K562 (cell line): Measurements from ENCODE around the gene PTGES3L. TPM values are rescaled to one million over a fixed set of nuclear protein-coding genes. Genes with fewer than 3 reads are reported as not detected.

Source experiments
- ATAC-seq: fragments of 200-7000 bp; cut with Tn5 transposase; 3 replicates; pipeline ENCODE4 v1.9.1; 2020; ENCODE audit warnings: moderate library complexity
- BruUV-seq: library from RNA; stranded (reverse); fragments of 400-500 nt; replicated peaks from 2 replicates; lab custom pipeline; 2021; lab: Mats Ljungman, UMichigan
- CTCF ChIA-PET: fragments of 300-600 bp; formaldehyde crosslinking; extraction: SDS; loops from one replicate; lab custom pipeline; 2021; ENCODE audit warnings: low intra/inter-chr PET ratio; lab: Yijun Ruan, JAX
- POLR2A ChIA-PET: fragments of 300-600, 350-650 bp; sonication (Branson Sonifier 250); formaldehyde crosslinking; extraction: SDS; loops from one replicate; lab custom pipeline; 2021; ENCODE audit warnings: antibody characterized with exemption, inconsistent platforms; lab: Yijun Ruan, JAX
- DNase-seq, 4 experiments: peaks; one replicate each; pipeline versions ENCODE4 v3.0.0 to v3.0.0-alpha.2; 2011 to 2018; ENCODE audit warnings: low spot score in 3 of 4, mixed read lengths in 3 of 4; ENCODE audit errors: extremely low read depth in 1 of 4
- FAIRE-seq: peaks from 2 replicates; lab custom pipeline; 2011; peaks lifted over from hg19 to GRCh38; lab: Jason Lieb, UNC
- H2AFZ ChIP-seq: 2 replicates; pipeline ENCODE4 v1.6.0; 2011; ENCODE audit warnings: low read depth, low read length, control low read depth, inconsistent platforms
- H3K27ac ChIP-seq: fragments of 200-600 bp; 3 replicates; pipeline ENCODE4 v1.8.0; 2011; ENCODE audit warnings: low read depth, mild to moderate bottlenecking, control low read depth, inconsistent platforms, low read length, moderate library complexity, mixed read lengths; ENCODE audit errors: extremely low read depth
- H3K27me3 ChIP-seq, 2 experiments: fragments of 300-600 bp in 1 of 2; 2 replicates in 1 of 2; 3 replicates in 1 of 2; pipeline versions ENCODE4 v1.6.0 to v1.8.0; 2011; ENCODE audit warnings: inconsistent platforms in 2 of 2, low read length in 2 of 2, mild to moderate bottlenecking in 1 of 2, mixed read lengths in 1 of 2, moderate library complexity in 1 of 2; ENCODE audit not compliant: control insufficient read depth in 2 of 2, insufficient read depth in 2 of 2
- H3K36me3 ChIP-seq: fragments of 300-600 bp; 3 replicates; pipeline ENCODE4 v1.8.0; 2011; ENCODE audit warnings: mild to moderate bottlenecking, low read length, inconsistent platforms; ENCODE audit not compliant: control insufficient read depth, insufficient read depth
- H3K4me1 ChIP-seq, 2 experiments: fragments of 200-600 bp in 1 of 2; replicated peaks in 1 of 2; 2 replicates in 1 of 2; 3 replicates in 1 of 2; pipeline versions ENCODE4 v1.5.1 to v1.8.0; 2011; ENCODE audit warnings: inconsistent platforms in 2 of 2, low read length in 2 of 2, mild to moderate bottlenecking in 1 of 2, mixed read lengths in 1 of 2, moderate library complexity in 1 of 2; ENCODE audit not compliant: control insufficient read depth in 2 of 2, insufficient read depth in 2 of 2
- H3K4me2 ChIP-seq: 2 replicates; pipeline ENCODE4 v1.6.1; 2011; ENCODE audit warnings: low read length, control low read depth, inconsistent platforms, mixed read lengths; ENCODE audit not compliant: insufficient read depth
- H3K4me3 ChIP-seq: fragments of 200-600 bp; sonication (generic), shearing (Covaris generic); 2 replicates; pipeline ENCODE4 v1.5.1; 2016; ENCODE audit warnings: control low read depth, inconsistent platforms
- H3K79me2 ChIP-seq: fragments of 200-600 bp; 3 replicates; pipeline ENCODE4 v1.8.0; 2011; ENCODE audit warnings: low read length, inconsistent platforms; ENCODE audit not compliant: control insufficient read depth, insufficient read depth
- H3K9ac ChIP-seq, 2 experiments: 2 replicates each; pipeline versions ENCODE4 v1.6.0 to v1.6.1; 2011; ENCODE audit warnings: low read depth in 2 of 2, low read length in 2 of 2, control low read depth in 1 of 2, inconsistent platforms in 1 of 2, mild to moderate bottlenecking in 1 of 2, mixed read lengths in 1 of 2; ENCODE audit not compliant: insufficient read depth in 1 of 2
- H3K9me1 ChIP-seq: one replicate; pipeline ENCODE4 v1.6.0; 2011; ENCODE audit warnings: inconsistent platforms, mild to moderate bottlenecking, low read length, moderate library complexity; ENCODE audit not compliant: control insufficient read depth, insufficient read depth
- H3K9me3 ChIP-seq: replicated peaks from 2 replicates; pipeline ENCODE4 v1.5.1; 2011; ENCODE audit warnings: low read depth, low read length, inconsistent platforms; ENCODE audit not compliant: control insufficient read depth, insufficient read depth
- H4K20me1 ChIP-seq: replicated peaks from 2 replicates; pipeline ENCODE4 v1.6.1; 2011; ENCODE audit warnings: low read length, inconsistent platforms, mixed read lengths; ENCODE audit not compliant: control insufficient read depth, insufficient read depth
- ATF3 ChIP-seq, 2 experiments: fragments of 450-650 bp in 1 of 2; sonication (generic) in 1 of 2; formaldehyde crosslinking in 1 of 2; IDR thresholded peaks in 1 of 2; conservative IDR thresholded peaks in 1 of 2; 2 replicates each; pipeline versions ENCODE4 v1.6.1 to v1.8.1; 2016 to 2023; ENCODE audit warnings: mild to moderate bottlenecking in 2 of 2, moderate library complexity in 2 of 2, inconsistent platforms in 1 of 2, missing genetic modification reagents in 1 of 2
- BACH1 ChIP-seq: fragments of 200-800 bp; sonication (Bioruptor generic); IDR thresholded peaks from 2 replicates; pipeline ENCODE4 v1.6.1; 2016; ENCODE audit warnings: missing genetic modification characterization, missing compliant biosample characterization
- CEBPG ChIP-seq, 3 experiments: fragments of 200-800 bp in 1 of 3; sonication (Bioruptor generic) in 1 of 3; sonication (generic) in 1 of 3; formaldehyde crosslinking in 1 of 3; IDR thresholded peaks in 2 of 3; conservative IDR thresholded peaks in 1 of 3; 2 replicates each; pipeline versions ENCODE4 v1.6.1 to v1.8.0; 2016 to 2022; ENCODE audit warnings: missing compliant biosample characterization in 2 of 3, missing genetic modification characterization in 2 of 3, mild to moderate bottlenecking in 1 of 3, missing genetic modification reagents in 1 of 3
- ETV1 ChIP-seq: fragments of 450-650 bp; conservative IDR thresholded peaks from 2 replicates; pipeline ENCODE4 v1.6.1; 2016; ENCODE audit warnings: missing genetic modification characterization, control low read depth, low read depth, missing compliant biosample characterization
- GABPA ChIP-seq: fragments of 200-800 bp; sonication (Bioruptor generic); conservative IDR thresholded peaks from 2 replicates; pipeline ENCODE4 v1.6.1; 2016; ENCODE audit warnings: low read depth, missing genetic modification characterization, missing compliant biosample characterization
- HOXB6 ChIP-seq: fragments of 250-450 bp; sonication (Bioruptor Pico); IDR thresholded peaks from 2 replicates; pipeline ENCODE4 v1.5.1; 2022; ENCODE audit warnings: mild to moderate bottlenecking, borderline replicate concordance
- MTA2 ChIP-seq: fragments of 450-650 bp; IDR thresholded peaks from 2 replicates; pipeline ENCODE4 v1.6.1; 2016; ENCODE audit warnings: low read depth
- NCOA1 ChIP-seq: fragments of 450-650 bp; IDR thresholded peaks from 2 replicates; pipeline ENCODE4 v1.6.1; 2016; ENCODE audit warnings: low read depth
- OTX1 ChIP-seq: fragments of 450-650 bp; formaldehyde crosslinking; IDR thresholded peaks from 2 replicates; pipeline ENCODE4 v1.4.0; 2022; ENCODE audit warnings: mild to moderate bottlenecking
- PBX2 ChIP-seq, 2 experiments: IDR thresholded peaks in 1 of 2; conservative IDR thresholded peaks in 1 of 2; 2 replicates each; pipeline ENCODE4 v1.6.1; 2016; ENCODE audit warnings: low read depth in 2 of 2, mild to moderate bottlenecking in 1 of 2, missing compliant biosample characterization in 1 of 2, missing genetic modification characterization in 1 of 2, moderate library complexity in 1 of 2
- RCOR1 ChIP-seq, 2 experiments: IDR thresholded peaks; 2 replicates each; pipeline ENCODE4 v1.6.1; 2012; ENCODE audit warnings: low read depth in 2 of 2, low read length in 2 of 2, borderline replicate concordance in 1 of 2, improper control_type of control experiment in 1 of 2
- ZBTB12 ChIP-seq: fragments of 250-450 bp; sonication (Bioruptor Pico); IDR thresholded peaks from 2 replicates; pipeline ENCODE4 v1.4.0; 2020
- ZC3H4 ChIP-seq: sonication (generic); formaldehyde crosslinking; IDR thresholded peaks from 2 replicates; pipeline ENCODE4 v1.9.0; 2021; ENCODE audit warnings: missing genetic modification reagents, borderline replicate concordance
- ZFX ChIP-seq: sonication (generic); formaldehyde crosslinking; IDR thresholded peaks from 2 replicates; pipeline ENCODE4 v1.8.0; 2022; ENCODE audit warnings: mild to moderate bottlenecking, missing genetic modification reagents, moderate library complexity
- ZNF717 ChIP-seq: fragments of 250-450 bp; sonication (Bioruptor Pico); IDR thresholded peaks from 2 replicates; pipeline ENCODE4 v1.5.0; 2021
- WGBS: fragments of 100-300 bp; shearing (Covaris generic); methylation state at CpG from one replicate; pipeline ENCODE4 v1.1.6; 2016; ENCODE audit warnings: low coverage, mixed read lengths; ENCODE audit not compliant: insufficient coverage; ENCODE audit errors: missing lambda C conversion rate; 5-methylcytosine and 5-hydroxymethylcytosine counted together
- in situ Hi-C: fragments of 300-500 bp; cut with MboI; formaldehyde crosslinking; loops from 4 replicates; pipeline ENCODE4 v1.15.0; 2018; ENCODE audit warnings: inconsistent platforms, mixed read lengths
- intact Hi-C: fragments of 100-400 bp; cut with micrococcal nuclease; formaldehyde crosslinking; loops from 2 replicates; pipeline ENCODE4 v1.14.2; 2022
- polyA plus RNA-seq, 8 experiments: library from polyadenylated mRNA; depleted of rRNA in 4 of 8; stranded (reverse) in 5 of 8; unstranded in 3 of 8; fragments of >200 nt; fragmentation: Nextera tagmentation in 2 of 8; fragmentation: Illumina TruSeq in 1 of 8; extraction: Ambion mirVana in 2 of 8; extraction: Trizol in 1 of 8; gene quantifications; 2 replicates each; pipeline versions ENCODE4 v1.2.1 to v1.2.3, GENCODE V29; 2011 to 2014; ENCODE audit warnings: inconsistent platforms in 1 of 8, missing spikeins in 1 of 8
- total RNA-seq, 7 experiments: library from RNA; depleted of rRNA in 6 of 7; stranded (reverse); fragments of >200 nt in 6 of 7; fragmentation: Illumina TruSeq in 2 of 7; extraction: Trizol in 2 of 7; gene quantifications; 2 replicates each; pipeline versions ENCODE4 v1.2.1 to v1.2.3, GENCODE V29; 2011 to 2021; ENCODE audit warnings: low replicate concordance in 1 of 7

PTGES3L gene
- total and polyA plus RNA-seq, 9 of the 15 experiments (the other 6 are each of a cell fraction or from before 2014, with no cell fraction given), result 6.0 to 16.0 (median 9.6) TPM

- 27% methylated on average over 6 of the region's 6 CpGs for WGBS
- peaks cover 27 to 60% of the 10 kb centered on the region in 2 experiments for H3K4me1 ChIP-seq
- peak overlapping the region; percentile 66 to 86 for H3K9ac ChIP-seq
- TF ChIP-seq ZNF717 (CRISPR knock-in tag) (no peak), ZBTB12 (CRISPR knock-in tag) (peak; percentile 7; the same call in 1 of the 2 replicates), ZC3H4 (CRISPR knock-in tag) (peak; percentile 60; the same call in 1 of the 2 replicates), CEBPG (CRISPR knock-in tag; IDR thresholded peaks at IDR 0.05) (peak; percentile 32; the same call in 1 of the 2 replicates), CEBPG (tag; conservative IDR thresholded peaks at IDR 0.05 in 1 of 2, IDR thresholded peaks at IDR 0.05 in 1 of 2) (no peak; a peak in 1 of 4 replicates), ATF3 (IDR thresholded peaks at IDR 0.05) (peak; percentile 59; the same call in 1 of the 2 replicates), ATF3 (CRISPR knock-in tag; conservative IDR thresholded peaks at IDR 0.05) (no peak), GABPA (tag) (peak; percentile 78), NCOA1 (no peak), HOXB6 (CRISPR knock-in tag) (no peak), PBX2 (CRISPR knock-in tag; IDR thresholded peaks at IDR 0.05; ENCODE audit: low read depth) (no peak), PBX2 (tag; conservative IDR thresholded peaks at IDR 0.05; ENCODE audit: low read depth) (no peak), OTX1 (CRISPR knock-in tag) (no peak), ETV1 (tag) (0 out of 2 replicates have a peak, but pooled peaks have one; percentile 29), MTA2 (no peak), BACH1 (tag) (no peak; the same call in 1 of the 2 replicates), ZFX (CRISPR knock-in tag) (peak; percentile 29; the same call in 1 of the 2 replicates), RCOR1 (IDR thresholded peaks at IDR 0.05; ENCODE audit: borderline replicate concordance in 1 of 2, low read depth in 2 of 2, low read length in 2 of 2) (peak in 1 of 2 experiments; percentile 41; a peak in 1 of 4 replicates)
Observed at GRCh38 chr17:43020030-43020621, 40.2 kb upstream of the PTGES3L start.

More at GRCh38 chr17:43020030-43020621, 40.2 kb upstream of the PTGES3L start:
- FAIRE-seq (peak; percentile 76), ATAC-seq (peak; percentile 15), DNase-seq (peak in 1 of 4 experiments; percentile 57)
- TSS peak; percentile 47 for BruUV-seq
- Histone ChIP-seq H3K9me3 (no peaks in the 10 kb centered on the region), H4K20me1 (peaks cover 10% of the 10 kb centered on the region; the same call in 1 of the 2 replicates), H3K79me2 (peaks cover 40% of the 10 kb centered on the region), H3K27me3 (no peaks in the 10 kb centered on the region), H3K4me3 (no peak overlapping the region), H2AFZ (peak overlapping the region; percentile 58; the same call in 1 of the 2 replicates), H3K9me1 (peaks cover 10% of the 10 kb centered on the region), H3K4me2 (peak overlapping the region; percentile 62), H3K36me3 (peaks cover 39% of the 10 kb centered on the region; the same call in 2 of the 3 replicates), H3K27ac (peak overlapping the region; percentile 83)
- in situ Hi-C loops, result no loop called here
- CTCF ChIA-PET, result interaction anchor here (0.6 kb wide), 1 partner anchor 13 kb away, joined by 3 read pairs; the partner anchor contains the start of gene IFI35
- intact Hi-C loops, result no loop called here
- POLR2A ChIA-PET, result interaction anchor here (0.7 to 6.7 kb wide), 9 partner anchors 8 to 348 kb away, joined by 3 to 79 read pairs (median 4); partner anchors contain the start of gene RPL27
